Natural killer cell (primary cell): ENCODE data around the gene RAC2. TPM values are rescaled to one million over a fixed set of nuclear protein-coding genes. Genes with fewer than 3 reads are reported as not detected.

Experiments used
- ATAC-seq, 3 donors: fragments of 150-1000 bp in 2 of 3; fragments of 200-7000 bp in 1 of 3; cut with Tn5 transposase; 1 replicate in 1 of 3; 2 replicates in 2 of 3; pipeline ENCODE4 v1.10.0; 2021; ENCODE audit warnings: mild to moderate bottlenecking in 2 of 3, moderate library complexity in 2 of 3
- DNase-seq, 2 donors: peaks; one replicate each; pipeline versions ENCODE4 v3.0.0 to v3.0.0-alpha.2; 2013 to 2021; ENCODE audit warnings: mixed read lengths in 1 of 2
- H3K27ac ChIP-seq: one replicate; pipeline ENCODE4 v1.5.1; 2013; ENCODE audit warnings: mild to moderate bottlenecking, low read length
- H3K27me3 ChIP-seq: one replicate; pipeline ENCODE4 v1.6.1; 2013; ENCODE audit warnings: low read length; ENCODE audit not compliant: control insufficient read depth, insufficient read depth
- H3K36me3 ChIP-seq: one replicate; pipeline ENCODE4 v1.6.1; 2013; ENCODE audit warnings: low read length; ENCODE audit not compliant: control insufficient read depth, insufficient read depth
- H3K4me1 ChIP-seq: one replicate; pipeline ENCODE4 v1.6.1; 2013; ENCODE audit warnings: low read length; ENCODE audit not compliant: control insufficient read depth, insufficient read depth
- H3K4me3 ChIP-seq: one replicate; pipeline ENCODE4 v1.5.1; 2013; ENCODE audit warnings: low read length
- H3K9me3 ChIP-seq: one replicate; pipeline ENCODE4 v1.6.1; 2013; ENCODE audit warnings: low read length; ENCODE audit not compliant: control insufficient read depth, insufficient read depth
- H3K27ac Mint-ChIP-seq, 2 donors: one replicate each; pipeline ENCODE4 v1.8.0; 2022; ENCODE audit warnings: mild to moderate bottlenecking in 2 of 2, mixed read lengths in 2 of 2, moderate library complexity in 1 of 2
- H3K27me3 Mint-ChIP-seq, 2 donors: one replicate each; pipeline ENCODE4 v1.8.0; 2022; ENCODE audit warnings: low read depth in 2 of 2, mixed read lengths in 2 of 2
- H3K36me3 Mint-ChIP-seq: one replicate; pipeline ENCODE4 v1.8.0; 2022; ENCODE audit warnings: mixed read lengths
- H3K4me1 Mint-ChIP-seq, 2 donors: one replicate each; pipeline ENCODE4 v1.8.0; 2022; ENCODE audit warnings: mixed read lengths in 2 of 2
- H3K4me3 Mint-ChIP-seq: one replicate; pipeline ENCODE4 v1.8.0; 2022; ENCODE audit warnings: mild to moderate bottlenecking, moderate library complexity, mixed read lengths
- H3K9me3 Mint-ChIP-seq, 2 donors: one replicate each; pipeline ENCODE4 v1.8.0; 2022; ENCODE audit warnings: mixed read lengths in 2 of 2
- CTCF ChIP-seq: fragments of 200-600 bp; IDR thresholded peaks from one replicate; pipeline ENCODE4 v1.8.0; 2022; ENCODE audit warnings: antibody characterized with exemption
- WGBS: methylation state at CpG from one replicate; pipeline ENCODE4 v1.1.7; 2013; ENCODE audit warnings: missing lambda C conversion rate; ENCODE audit not compliant: insufficient coverage; 5-methylcytosine and 5-hydroxymethylcytosine counted together
- intact Hi-C: fragments of 100-400 bp; cut with micrococcal nuclease; formaldehyde crosslinking; loops from one replicate; pipeline ENCODE4 v1.14.2; 2022
- total RNA-seq, 4 donors: library from RNA; stranded (reverse); fragments of 120-200 nt in 1 of 4; gene quantifications; one replicate each; pipeline versions ENCODE4 v1.2.3 to v1.2.4, GENCODE V29; 2013 to 2022

Gene RAC2
- total RNA-seq, 3 donors from 2014 or later (not counting 1 experiment from before 2014, with no cell fraction given): 647 to 744 (median 741) TPM

DNA sequence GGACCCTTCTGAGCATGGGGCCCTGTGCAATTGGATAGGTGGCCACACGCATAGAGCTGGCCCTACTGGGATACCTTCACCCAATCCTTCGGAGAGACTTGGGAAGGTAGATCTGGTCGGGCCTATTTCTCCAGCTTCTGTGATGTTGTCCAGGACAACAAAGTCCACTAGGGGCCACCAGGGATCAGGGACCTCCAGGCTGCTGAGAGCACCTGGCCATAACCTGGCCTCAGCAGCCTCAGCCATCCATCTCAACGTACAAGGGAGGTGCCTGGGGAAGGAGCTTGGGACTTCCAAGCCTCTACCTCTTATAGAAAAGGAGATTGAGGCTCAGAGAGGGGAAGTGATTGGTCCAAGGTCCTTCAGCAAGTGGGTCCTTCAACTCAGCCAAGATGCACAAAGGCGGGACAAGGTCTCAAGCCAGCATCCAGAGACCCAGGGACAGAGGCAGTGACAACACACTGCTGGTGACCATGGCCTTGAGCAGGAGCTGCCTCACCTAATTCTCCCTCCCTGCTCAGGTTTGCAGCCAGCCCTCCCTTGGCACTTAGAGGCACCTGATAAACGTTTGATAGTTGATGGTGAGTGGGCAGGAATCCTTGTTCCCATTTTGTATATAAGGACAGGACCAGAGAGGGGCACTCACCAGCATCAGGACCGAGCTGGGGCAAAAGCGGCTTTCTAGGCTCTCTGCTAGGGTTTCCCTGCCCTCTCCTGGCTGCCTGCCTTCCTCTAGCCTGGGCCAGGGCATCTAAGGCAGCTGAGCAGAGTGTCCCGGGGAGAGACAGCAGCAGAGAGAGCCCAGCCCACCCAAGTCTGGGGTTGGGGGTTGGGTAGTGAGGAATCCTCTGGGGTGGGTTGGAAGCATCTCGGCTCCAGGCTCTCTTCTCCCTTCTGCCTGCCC, 4.5 kb downstream of the RAC2 start:
- ATAC-seq: no peak
- peak in 1 of 2 donors; percentile 24 for DNase-seq

GRCh38 chr22:37237371-37238268, 6.4 kb downstream of the RAC2 start:
- no peaks in the 10 kb centered on the region for H3K36me3 Mint-ChIP-seq
- intact Hi-C loops: loop anchor here (2.0 kb wide), 1 partner anchor 23 kb away; no protein-coding TSS in a partner anchor
- Histone ChIP-seq H3K4me1 (peaks cover 96% of the 10 kb centered on the region), H3K4me3 (no peak overlapping the region), H3K27ac (peak overlapping the region; percentile 82), H3K36me3 (peaks cover 80% of the 10 kb centered on the region), H3K9me3 (no peaks in the 10 kb centered on the region), H3K27me3 (no peaks in the 10 kb centered on the region)
- 70% methylated on average over 20 of the region's 20 CpGs for WGBS
- peak overlapping the region; percentile 93 to 98 for H3K27ac Mint-ChIP-seq
- H3K4me1 Mint-ChIP-seq: peaks cover 87 to 97% of the 10 kb centered on the region in 2 donors
- ATAC-seq: no peak
- H3K4me3 Mint-ChIP-seq: peak overlapping the region; percentile 83
- TF ChIP-seq CTCF: no peak
- no peaks in the 10 kb centered on the region for H3K27me3 Mint-ChIP-seq
- H3K9me3 Mint-ChIP-seq: no peaks in the 10 kb centered on the region
- peak in 1 of 2 donors; percentile 58 for DNase-seq

More for the DNA sequence above, 4.5 kb downstream of the RAC2 start:
- Histone ChIP-seq H3K27ac (peak overlapping the region; percentile 82), H3K27me3 (no peaks in the 10 kb centered on the region), H3K4me3 (no peak overlapping the region), H3K36me3 (peaks cover 62% of the 10 kb centered on the region), H3K4me1 (peaks cover 89% of the 10 kb centered on the region), H3K9me3 (no peaks in the 10 kb centered on the region)
- Mint-ChIP-seq H3K27me3 (no peaks in the 10 kb centered on the region), H3K4me1 (peaks cover 81 to 98% of the 10 kb centered on the region in 2 donors), H3K4me3 (peak overlapping the region; percentile 91), H3K36me3 (no peaks in the 10 kb centered on the region), H3K27ac (peak overlapping the region; percentile 93 to 98), H3K9me3 (no peaks in the 10 kb centered on the region)
- WGBS: 81% methylated on average over 9 of the region's 10 CpGs
- intact Hi-C loops: loop anchor here (2.0 to 5.0 kb wide), 4 partner anchors 21 to 92 kb away; partner anchors contain the start of gene IL2RB
- no peak for TF ChIP-seq CTCF

DNA sequence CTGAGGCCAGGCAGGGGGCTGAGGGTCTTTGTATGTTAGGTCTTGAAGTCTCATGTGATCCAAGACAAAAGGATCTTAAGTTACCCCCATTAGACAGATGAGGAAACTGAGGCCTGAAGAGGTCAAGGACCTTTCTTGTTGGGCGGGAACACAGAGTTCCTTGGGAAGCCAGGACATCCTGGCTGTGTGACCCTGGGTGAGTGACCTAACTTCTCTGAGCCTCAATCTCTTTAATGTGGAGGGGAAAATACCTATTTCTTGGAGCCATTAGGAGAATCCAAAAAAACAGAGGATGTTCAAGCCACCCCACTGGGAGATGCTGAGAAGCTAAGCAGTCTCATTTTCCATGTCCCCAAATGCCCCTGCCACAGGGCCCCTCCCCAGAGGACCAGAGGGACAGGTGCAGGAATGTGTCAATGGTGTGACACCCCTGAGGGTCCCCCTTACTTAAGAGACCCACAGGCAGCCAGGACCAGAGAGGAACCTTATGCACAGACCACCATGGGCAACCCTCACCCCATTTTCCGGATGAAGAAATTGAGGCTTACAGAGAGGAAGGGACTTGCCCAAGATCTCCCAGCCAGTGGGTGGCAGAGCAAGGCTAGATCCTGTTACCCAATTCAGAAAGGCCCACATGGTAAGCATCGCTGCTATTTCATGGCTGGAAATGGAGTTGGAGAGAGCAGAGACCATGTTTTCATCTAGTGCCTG, 8.0 kb downstream of the RAC2 start:
- ATAC-seq (no peak), DNase-seq (peak in 1 of 2 donors; percentile 48)
- Histone ChIP-seq H3K27me3 (no peaks in the 10 kb centered on the region), H3K9me3 (no peaks in the 10 kb centered on the region), H3K27ac (peak overlapping the region; percentile 58), H3K4me1 (peaks cover 98% of the 10 kb centered on the region), H3K36me3 (peaks cover 87% of the 10 kb centered on the region), H3K4me3 (no peak overlapping the region)
- Mint-ChIP-seq H3K36me3 (no peaks in the 10 kb centered on the region), H3K9me3 (no peaks in the 10 kb centered on the region), H3K4me3 (peak overlapping the region; percentile 81), H3K27ac (peak overlapping the region; percentile 93 to 98), H3K27me3 (no peaks in the 10 kb centered on the region), H3K4me1 (peaks cover 87 to 97% of the 10 kb centered on the region in 2 donors)
- no peak for TF ChIP-seq CTCF
- intact Hi-C loops: no loop called here
- 80% methylated on average over 3 of the region's 3 CpGs for WGBS
